Measurements from ENCODE around the gene USP36. TPM values are rescaled to one million over a fixed set of nuclear protein-coding genes. Genes with fewer than 3 reads are reported as not detected.

The USP36 gene
- polyA plus RNA-seq, 1 experiment: 18.3 TPM

GRCh38 chr17:78857266-78857665 is 16.7 kb upstream of the USP36 start:
- Histone ChIP-seq H3K4me3 (ENCODE audit: low read depth, low read length) (no peak overlapping the region), H3K27me3 (ENCODE audit: control insufficient read depth, insufficient read depth, low read length) (no peaks in the 10 kb centered on the region), H3K27ac (ENCODE audit: low read depth, low read length) (no peak overlapping the region), H3K9me3 (ENCODE audit: control insufficient read depth, insufficient read depth, low read length) (no peaks in the 10 kb centered on the region)
- no peak for DNase-seq (ENCODE audit: low read depth, low spot score)
- ChIA-PET POLR2A (no interaction called here), CTCF (interaction anchor here (0.7 kb wide), 1 partner anchor 9 kb away, joined by 5 read pairs; no protein-coding TSS in a partner anchor)
- TF ChIP-seq, protein P1, sequence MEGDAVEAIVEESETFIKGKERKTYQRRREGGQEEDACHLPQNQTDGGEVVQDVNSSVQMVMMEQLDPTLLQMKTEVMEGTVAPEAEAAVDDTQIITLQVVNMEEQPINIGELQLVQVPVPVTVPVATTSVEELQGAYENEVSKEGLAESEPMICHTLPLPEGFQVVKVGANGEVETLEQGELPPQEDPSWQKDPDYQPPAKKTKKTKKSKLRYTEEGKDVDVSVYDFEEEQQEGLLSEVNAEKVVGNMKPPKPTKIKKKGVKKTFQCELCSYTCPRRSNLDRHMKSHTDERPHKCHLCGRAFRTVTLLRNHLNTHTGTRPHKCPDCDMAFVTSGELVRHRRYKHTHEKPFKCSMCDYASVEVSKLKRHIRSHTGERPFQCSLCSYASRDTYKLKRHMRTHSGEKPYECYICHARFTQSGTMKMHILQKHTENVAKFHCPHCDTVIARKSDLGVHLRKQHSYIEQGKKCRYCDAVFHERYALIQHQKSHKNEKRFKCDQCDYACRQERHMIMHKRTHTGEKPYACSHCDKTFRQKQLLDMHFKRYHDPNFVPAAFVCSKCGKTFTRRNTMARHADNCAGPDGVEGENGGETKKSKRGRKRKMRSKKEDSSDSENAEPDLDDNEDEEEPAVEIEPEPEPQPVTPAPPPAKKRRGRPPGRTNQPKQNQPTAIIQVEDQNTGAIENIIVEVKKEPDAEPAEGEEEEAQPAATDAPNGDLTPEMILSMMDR (IDR thresholded peaks at IDR 0.05; ENCODE audit: low read depth, low read length): no peak

DNA sequence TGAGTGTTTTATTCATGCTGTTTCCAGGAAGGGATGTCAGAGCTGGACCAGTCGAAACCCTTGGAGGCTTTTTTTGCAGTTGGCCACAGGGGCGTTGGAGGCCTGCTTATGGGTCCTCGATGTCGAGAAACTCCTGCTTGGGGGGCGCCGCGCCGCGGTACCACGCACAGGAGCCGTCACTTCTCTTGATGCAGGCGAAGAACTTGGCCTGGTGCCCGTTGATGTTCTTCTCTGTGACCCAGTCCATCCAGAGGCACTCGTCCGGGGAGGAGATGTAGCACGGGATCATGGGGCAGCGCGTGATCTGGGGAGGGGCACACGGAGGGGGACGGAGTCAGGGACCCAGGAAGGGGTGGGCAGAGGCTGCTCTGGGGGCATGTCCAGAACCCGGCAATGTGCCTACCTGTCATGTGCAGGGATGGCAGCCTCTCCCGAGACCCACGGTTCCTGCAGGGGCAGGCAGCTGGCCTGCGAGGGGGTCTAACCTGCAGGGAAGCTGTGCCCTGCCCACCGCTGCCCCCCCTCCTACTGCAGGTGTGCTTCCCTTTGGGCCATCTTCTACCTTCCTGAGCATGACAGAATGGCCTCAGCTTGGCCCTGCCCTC is 15.0 kb upstream of the USP36 start:
- POLR2A ChIA-PET: interaction anchor here (0.6 kb wide), 1 partner anchor 71 kb away, joined by 8 read pairs; no protein-coding TSS in a partner anchor
- DNase-seq (ENCODE audit: low read depth, low spot score): no peak
- Histone ChIP-seq H3K9me3 (ENCODE audit: control insufficient read depth, insufficient read depth, low read length) (no peaks in the 10 kb centered on the region), H3K4me3 (ENCODE audit: low read depth, low read length) (no peak overlapping the region), H3K27me3 (ENCODE audit: control insufficient read depth, insufficient read depth, low read length) (no peaks in the 10 kb centered on the region), H3K27ac (ENCODE audit: low read depth, low read length) (no peak overlapping the region)
- CTCF ChIA-PET: no interaction called here
- TF ChIP-seq, protein P1 (IDR thresholded peaks at IDR 0.05; ENCODE audit: low read depth, low read length): no peak

DNA sequence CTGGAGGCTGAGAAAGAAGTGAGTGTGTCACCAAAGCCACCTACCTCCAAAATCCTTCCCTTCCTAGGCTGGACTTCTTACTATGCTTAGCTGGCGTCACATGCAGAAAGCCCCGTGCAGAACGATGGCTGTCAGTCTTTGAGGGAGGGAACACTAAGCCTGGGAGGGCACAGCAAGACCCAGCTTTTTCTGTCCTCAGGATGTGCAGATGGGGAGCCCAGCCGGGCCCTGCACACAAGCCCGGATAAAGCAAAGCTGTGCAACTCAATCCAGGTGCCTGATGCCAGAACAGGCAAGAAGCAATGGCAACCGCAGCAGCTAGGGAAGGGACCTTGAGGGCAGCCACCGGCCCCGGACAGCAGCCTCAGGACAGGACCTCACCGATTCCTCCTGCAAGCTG is 13.9 kb upstream of the USP36 start:
- H3K4me3 ChIP-seq (ENCODE audit: low read depth, low read length): no peak overlapping the region
- CTCF ChIA-PET: interaction anchor here (1.5 kb wide), 1 partner anchor 11 kb away, joined by 5 read pairs; no protein-coding TSS in a partner anchor

DNA sequence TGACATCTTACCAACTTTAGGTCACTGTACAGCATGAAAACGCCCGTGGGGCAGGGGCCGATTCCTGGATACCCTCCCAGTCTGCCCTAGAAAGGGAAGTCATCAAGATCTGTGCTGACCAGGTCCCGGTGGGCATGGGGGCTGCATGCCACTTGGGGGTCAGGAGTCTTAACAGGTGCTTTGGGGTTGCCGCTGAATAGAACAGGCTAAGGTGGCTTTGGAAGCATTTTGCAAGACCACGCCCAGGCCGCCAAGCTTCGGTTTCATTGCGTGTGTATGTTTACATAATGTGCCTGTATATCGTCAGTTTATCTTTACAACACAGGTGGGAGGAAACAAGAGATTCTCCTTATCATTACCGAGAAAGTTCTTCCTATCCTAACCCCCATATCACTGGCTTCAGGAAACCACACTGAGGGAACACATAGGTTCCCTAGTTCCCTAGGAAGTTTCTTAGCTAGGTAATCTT is 13.3 kb upstream of the USP36 start:
- DNase-seq (ENCODE audit: low read depth, low spot score): no peak
- POLR2A ChIA-PET: no interaction called here
- CTCF ChIA-PET: interaction anchor here (1.4 to 2.4 kb wide), 3 partner anchors 12 to 139 kb away, joined by 5 to 13 read pairs (median 5); no protein-coding TSS in a partner anchor

More for the DNA sequence above, 13.9 kb upstream of the USP36 start:
- no peak for DNase-seq (ENCODE audit: low read depth, low spot score)
- TF ChIP-seq, protein P1 (IDR thresholded peaks at IDR 0.05; ENCODE audit: low read depth, low read length): no peak
- POLR2A ChIA-PET: interaction anchor here (0.6 kb wide), 1 partner anchor 33 kb away, joined by 3 read pairs; no protein-coding TSS in a partner anchor
- Histone ChIP-seq H3K27me3 (ENCODE audit: control insufficient read depth, insufficient read depth, low read length) (no peaks in the 10 kb centered on the region), H3K9me3 (ENCODE audit: control insufficient read depth, insufficient read depth, low read length) (no peaks in the 10 kb centered on the region), H3K27ac (ENCODE audit: low read depth, low read length) (no peak overlapping the region)

More for the DNA sequence above, 13.3 kb upstream of the USP36 start:
- Histone ChIP-seq H3K27ac (ENCODE audit: low read depth, low read length) (no peak overlapping the region), H3K4me3 (ENCODE audit: low read depth, low read length) (no peak overlapping the region), H3K27me3 (ENCODE audit: control insufficient read depth, insufficient read depth, low read length) (no peaks in the 10 kb centered on the region), H3K9me3 (ENCODE audit: control insufficient read depth, insufficient read depth, low read length) (no peaks in the 10 kb centered on the region)
- TF ChIP-seq, protein P1 (IDR thresholded peaks at IDR 0.05; ENCODE audit: low read depth, low read length): no peak
